DND-41 (cell line): ENCODE data around the gene OSGEPL1.
A peak's percentile ranks its signal among the peaks of the same experiment; 100 is the strongest.

Experiments
- ATAC-seq: fragments of 200-7000 bp; cut with Tn5 transposase; 3 replicates; pipeline ENCODE4 v1.9.1; 2021; ENCODE audit warnings: low read depth; ENCODE audit not compliant: insufficient read depth
- DNase-seq: peaks from one replicate; pipeline ENCODE4 v3.0.0-alpha.2; 2020
- H2AFZ ChIP-seq: 2 replicates; pipeline ENCODE4 v1.6.0; 2012; ENCODE audit warnings: low read depth, low read length
- H3K27ac ChIP-seq: 2 replicates; pipeline ENCODE4 v1.5.1; 2012; ENCODE audit warnings: low read length, inconsistent platforms
- H3K27me3 ChIP-seq: fragments of 200-600 bp; sonication (generic); 2 replicates; pipeline ENCODE4 v1.6.0; 2012; ENCODE audit warnings: low read length, mild to moderate bottlenecking, inconsistent platforms; ENCODE audit not compliant: insufficient read depth, poor library complexity
- H3K36me3 ChIP-seq: 2 replicates; pipeline ENCODE4 v1.5.1; 2012; ENCODE audit warnings: low read length, inconsistent platforms; ENCODE audit not compliant: insufficient read depth
- H3K4me1 ChIP-seq: 2 replicates; pipeline ENCODE4 v1.5.1; 2012; ENCODE audit warnings: mild to moderate bottlenecking, low read length; ENCODE audit not compliant: insufficient read depth
- H3K4me2 ChIP-seq: 2 replicates; pipeline ENCODE4 v1.6.0; 2012; ENCODE audit warnings: mild to moderate bottlenecking, moderate library complexity, low read length, inconsistent platforms; ENCODE audit not compliant: insufficient read depth
- H3K4me3 ChIP-seq, 2 experiments: fragments of 200-600 bp in 1 of 2; shearing (Covaris generic) in 1 of 2; 2 replicates each; pipeline ENCODE4 v1.5.1; 2012 to 2016; ENCODE audit warnings: inconsistent platforms in 2 of 2, low read length in 2 of 2, mild to moderate bottlenecking in 2 of 2, low read depth in 1 of 2, moderate library complexity in 1 of 2
- H3K79me2 ChIP-seq: 2 replicates; pipeline ENCODE4 v1.6.0; 2012; ENCODE audit warnings: low read length, inconsistent platforms; ENCODE audit not compliant: insufficient read depth
- H3K9ac ChIP-seq: 2 replicates; pipeline ENCODE4 v1.6.0; 2012; ENCODE audit warnings: low read depth, mild to moderate bottlenecking, inconsistent platforms, low read length, moderate library complexity
- H3K9me3 ChIP-seq: 2 replicates; pipeline ENCODE4 v1.5.1; 2012; ENCODE audit warnings: low read length, moderate library complexity, mild to moderate bottlenecking, inconsistent platforms; ENCODE audit not compliant: insufficient read depth, severe bottlenecking
- H4K20me1 ChIP-seq: 2 replicates; pipeline ENCODE4 v1.6.0; 2012; ENCODE audit warnings: low read length; ENCODE audit not compliant: insufficient read depth
- EZH2 ChIP-seq: IDR thresholded peaks from 3 replicates; pipeline ENCODE4 v1.6.1; 2012; ENCODE audit warnings: borderline replicate concordance, low read depth, mild to moderate bottlenecking, moderate library complexity, low read length, inconsistent platforms; ENCODE audit not compliant: severe bottlenecking
- TF ChIP-seq, protein P1 (sequence below): IDR thresholded peaks from 2 replicates; pipeline ENCODE4 v1.5.1; 2012; ENCODE audit warnings: borderline replicate concordance, low read length, moderate library complexity, mild to moderate bottlenecking; ENCODE audit not compliant: poor library complexity, severe bottlenecking; ENCODE audit errors: extremely low read depth

Gene OSGEPL1

GRCh38 chr2:189772212-189772611, 9.6 kb upstream of the OSGEPL1 start:
- no peaks in the 10 kb centered on the region for H3K4me1 ChIP-seq
- H3K36me3 ChIP-seq, result peaks cover 85% of the 10 kb centered on the region
- no peaks in the 10 kb centered on the region for H4K20me1 ChIP-seq
- no peak overlapping the region for H3K4me3 ChIP-seq
- DNase-seq (no peak), ATAC-seq (no peak)
- H3K27ac ChIP-seq, result no peak overlapping the region
- no peak overlapping the region for H3K9ac ChIP-seq
- H3K9me3 ChIP-seq, result no peaks in the 10 kb centered on the region
- peaks cover 10% of the 10 kb centered on the region for H3K79me2 ChIP-seq
- H3K27me3 ChIP-seq, result no peaks in the 10 kb centered on the region
- no peak overlapping the region for H2AFZ ChIP-seq
- TF ChIP-seq, protein P1, sequence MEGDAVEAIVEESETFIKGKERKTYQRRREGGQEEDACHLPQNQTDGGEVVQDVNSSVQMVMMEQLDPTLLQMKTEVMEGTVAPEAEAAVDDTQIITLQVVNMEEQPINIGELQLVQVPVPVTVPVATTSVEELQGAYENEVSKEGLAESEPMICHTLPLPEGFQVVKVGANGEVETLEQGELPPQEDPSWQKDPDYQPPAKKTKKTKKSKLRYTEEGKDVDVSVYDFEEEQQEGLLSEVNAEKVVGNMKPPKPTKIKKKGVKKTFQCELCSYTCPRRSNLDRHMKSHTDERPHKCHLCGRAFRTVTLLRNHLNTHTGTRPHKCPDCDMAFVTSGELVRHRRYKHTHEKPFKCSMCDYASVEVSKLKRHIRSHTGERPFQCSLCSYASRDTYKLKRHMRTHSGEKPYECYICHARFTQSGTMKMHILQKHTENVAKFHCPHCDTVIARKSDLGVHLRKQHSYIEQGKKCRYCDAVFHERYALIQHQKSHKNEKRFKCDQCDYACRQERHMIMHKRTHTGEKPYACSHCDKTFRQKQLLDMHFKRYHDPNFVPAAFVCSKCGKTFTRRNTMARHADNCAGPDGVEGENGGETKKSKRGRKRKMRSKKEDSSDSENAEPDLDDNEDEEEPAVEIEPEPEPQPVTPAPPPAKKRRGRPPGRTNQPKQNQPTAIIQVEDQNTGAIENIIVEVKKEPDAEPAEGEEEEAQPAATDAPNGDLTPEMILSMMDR, result no peak
- TF ChIP-seq EZH2, result no peak
- no peak overlapping the region for H3K4me2 ChIP-seq

DNA sequence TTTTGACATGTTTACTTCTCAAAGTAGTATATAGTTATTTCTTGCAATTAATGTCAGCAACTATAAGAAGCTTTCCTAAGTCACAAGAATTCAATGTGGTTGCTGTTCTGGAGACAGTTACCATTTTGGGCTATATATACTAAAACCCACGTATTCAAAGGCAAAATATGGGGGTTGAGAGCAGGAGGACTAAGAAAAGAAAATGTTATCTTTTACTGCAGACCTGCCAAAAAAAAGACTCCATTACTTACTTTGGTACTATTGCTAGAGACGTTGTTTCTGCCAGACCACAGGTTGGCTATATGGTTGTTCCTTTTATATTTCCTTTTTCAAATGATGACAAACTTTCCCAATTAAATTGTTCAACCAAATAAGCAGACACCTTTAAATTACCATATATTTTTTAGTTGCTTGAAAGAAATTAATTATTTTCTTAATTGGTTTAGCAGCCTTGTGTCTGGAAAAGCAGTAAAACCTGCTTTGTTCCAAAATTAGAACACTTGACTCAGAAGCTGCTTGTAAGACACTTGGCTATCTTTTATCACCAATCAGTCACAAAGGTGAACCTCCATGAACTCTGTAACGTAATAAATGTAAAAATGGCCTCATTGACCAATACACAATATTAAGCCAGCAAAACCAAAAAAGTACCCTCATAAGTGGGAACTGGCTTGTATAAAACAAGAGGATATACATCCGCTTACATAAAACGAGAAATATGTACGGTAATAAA, 8.2 kb upstream of the OSGEPL1 start:
- Histone ChIP-seq H3K4me3 (no peak overlapping the region), H3K9me3 (no peaks in the 10 kb centered on the region), H3K4me1 (no peaks in the 10 kb centered on the region), H3K27ac (no peak overlapping the region), H3K79me2 (peaks cover 3% of the 10 kb centered on the region; the same call in 1 of the 2 replicates), H3K9ac (no peak overlapping the region), H4K20me1 (no peaks in the 10 kb centered on the region), H3K27me3 (no peaks in the 10 kb centered on the region), H2AFZ (no peak overlapping the region), H3K36me3 (peaks cover 78% of the 10 kb centered on the region), H3K4me2 (no peak overlapping the region)
- no peak for DNase-seq
- ATAC-seq, result no peak
- TF ChIP-seq EZH2, result no peak
- TF ChIP-seq, protein P1, result no peak

DNA sequence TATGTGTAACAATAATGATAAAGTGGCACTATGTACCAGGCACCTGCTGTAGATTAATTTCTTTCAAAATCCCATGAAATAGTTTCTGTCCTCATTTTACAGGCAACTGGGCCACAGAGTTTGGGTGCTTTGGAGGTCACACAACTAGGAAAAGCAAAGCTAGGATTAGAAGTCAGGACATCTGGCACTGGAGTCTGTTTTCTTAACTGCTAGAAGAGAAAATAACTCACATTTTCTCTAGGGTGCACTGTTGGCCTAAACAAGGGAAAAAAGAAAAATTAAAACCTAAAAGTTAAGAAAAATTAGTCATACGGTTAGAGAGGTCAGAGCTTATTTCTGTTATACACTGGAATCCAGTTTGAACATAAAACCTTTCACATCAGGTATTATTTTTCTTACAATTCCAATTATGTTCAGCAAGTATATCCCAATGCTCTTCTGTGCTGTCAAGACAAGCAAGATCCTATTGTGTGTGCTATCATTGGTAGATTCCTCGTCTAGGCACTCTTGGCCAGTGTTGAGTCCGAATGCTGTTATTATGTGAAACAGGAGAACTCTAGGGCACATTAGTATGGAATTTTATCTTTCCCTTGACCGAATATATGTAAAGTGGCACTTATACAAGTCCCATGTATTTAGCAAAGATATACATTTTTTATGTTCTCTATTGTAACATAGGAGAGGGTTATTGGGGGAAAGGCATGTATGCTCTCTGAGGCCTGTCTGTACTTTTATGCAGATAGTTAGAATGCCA, 1.5 kb upstream of the OSGEPL1 start:
- H3K9ac ChIP-seq, result peak overlapping the region; percentile 75
- no peak for DNase-seq
- peak overlapping the region; percentile 69 for H3K4me2 ChIP-seq
- H3K9me3 ChIP-seq, result no peaks in the 10 kb centered on the region
- H3K27me3 ChIP-seq, result no peaks in the 10 kb centered on the region
- H3K79me2 ChIP-seq, result peaks cover 21% of the 10 kb centered on the region
- peaks cover 24% of the 10 kb centered on the region for H3K4me1 ChIP-seq
- ATAC-seq, result no peak
- H3K36me3 ChIP-seq, result peaks cover 22% of the 10 kb centered on the region; the same call in 1 of the 2 replicates
- TF ChIP-seq, protein P1, result peak; percentile 39
- TF ChIP-seq EZH2, result no peak
- H3K4me3 ChIP-seq, result peak overlapping the region in 1 of 2 experiments; percentile 70; a peak in 3 of 4 replicates
- H2AFZ ChIP-seq, result peak overlapping the region; percentile 93
- H3K27ac ChIP-seq, result peak overlapping the region; percentile 90
- no peaks in the 10 kb centered on the region for H4K20me1 ChIP-seq
